Stimulated activated naive CD4-positive, alpha-beta T cell (primary cell): ENCODE results near the gene UVSSA.

Experiments used
- DNase-seq, 6 experiments: peaks; one replicate each; lab custom pipeline; 2025; lab: John Stamatoyannopoulos, UW

The UVSSA gene, protein sequence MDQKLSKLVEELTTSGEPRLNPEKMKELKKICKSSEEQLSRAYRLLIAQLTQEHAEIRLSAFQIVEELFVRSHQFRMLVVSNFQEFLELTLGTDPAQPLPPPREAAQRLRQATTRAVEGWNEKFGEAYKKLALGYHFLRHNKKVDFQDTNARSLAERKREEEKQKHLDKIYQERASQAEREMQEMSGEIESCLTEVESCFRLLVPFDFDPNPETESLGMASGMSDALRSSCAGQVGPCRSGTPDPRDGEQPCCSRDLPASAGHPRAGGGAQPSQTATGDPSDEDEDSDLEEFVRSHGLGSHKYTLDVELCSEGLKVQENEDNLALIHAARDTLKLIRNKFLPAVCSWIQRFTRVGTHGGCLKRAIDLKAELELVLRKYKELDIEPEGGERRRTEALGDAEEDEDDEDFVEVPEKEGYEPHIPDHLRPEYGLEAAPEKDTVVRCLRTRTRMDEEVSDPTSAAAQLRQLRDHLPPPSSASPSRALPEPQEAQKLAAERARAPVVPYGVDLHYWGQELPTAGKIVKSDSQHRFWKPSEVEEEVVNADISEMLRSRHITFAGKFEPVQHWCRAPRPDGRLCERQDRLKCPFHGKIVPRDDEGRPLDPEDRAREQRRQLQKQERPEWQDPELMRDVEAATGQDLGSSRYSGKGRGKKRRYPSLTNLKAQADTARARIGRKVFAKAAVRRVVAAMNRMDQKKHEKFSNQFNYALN

DNA sequence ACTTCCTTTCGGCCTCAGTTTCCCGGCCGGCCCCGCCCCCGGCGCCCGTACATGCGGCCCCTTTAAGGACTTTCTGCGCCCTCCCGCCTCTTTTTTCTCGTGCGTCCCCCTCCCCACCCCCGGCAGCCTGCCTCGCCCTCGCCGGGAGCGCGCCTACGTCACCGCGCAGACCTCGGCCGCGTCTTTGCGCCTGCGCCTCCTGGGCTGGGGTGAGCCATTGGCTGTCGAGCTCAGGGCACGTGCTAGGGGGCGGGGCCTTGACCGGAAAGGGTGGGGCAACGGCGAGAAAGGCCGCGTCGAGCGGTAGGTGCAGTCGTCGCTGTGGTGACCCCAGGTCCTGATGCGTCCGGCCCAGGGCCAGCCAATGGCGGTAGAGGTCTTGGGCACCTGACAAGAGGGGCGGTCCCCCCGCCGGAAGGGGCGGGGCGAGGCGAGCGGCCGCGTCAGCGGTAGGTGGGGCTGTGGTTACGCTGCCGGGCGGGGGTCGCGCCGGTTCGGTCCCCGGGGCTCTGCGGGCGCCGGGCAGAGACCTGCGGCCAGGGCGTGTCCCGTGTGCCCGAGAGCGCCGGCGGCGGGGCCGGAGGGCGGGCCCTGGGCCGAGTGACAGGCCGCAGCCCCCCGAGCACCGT lies at the start of gene UVSSA:
TSS of gene UVSSA (plus strand) at position 428 of the 629 bp plus-strand sequence. CDS start 884 bp downstream, outside the sequence.
- peak; percentile 99 to 100 (median 100) for DNase-seq

GRCh38 chr4:1297456-1298325 lies 49.3 kb upstream of the UVSSA start:
- no peak for DNase-seq

DNA sequence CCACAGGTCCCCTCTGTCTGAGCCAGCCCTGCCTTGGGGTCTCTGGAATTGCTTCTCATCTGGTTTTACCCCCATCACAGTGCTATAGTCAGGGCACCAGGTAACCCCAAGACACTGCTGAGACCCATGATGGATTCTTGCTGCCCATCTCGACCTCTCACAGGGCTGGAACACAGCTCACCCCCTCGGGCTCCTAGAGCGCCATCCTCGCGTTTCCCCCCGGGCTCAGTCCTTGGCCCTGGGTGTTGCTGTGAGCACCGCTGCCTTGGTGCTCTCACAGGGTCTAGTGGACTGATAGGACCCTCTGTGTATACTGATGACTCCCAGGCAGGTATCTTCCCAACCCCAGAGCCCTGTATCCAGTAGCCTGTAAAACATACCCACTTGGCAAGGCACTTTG lies 48.5 kb upstream of the UVSSA start:
- no peak for DNase-seq

DNA sequence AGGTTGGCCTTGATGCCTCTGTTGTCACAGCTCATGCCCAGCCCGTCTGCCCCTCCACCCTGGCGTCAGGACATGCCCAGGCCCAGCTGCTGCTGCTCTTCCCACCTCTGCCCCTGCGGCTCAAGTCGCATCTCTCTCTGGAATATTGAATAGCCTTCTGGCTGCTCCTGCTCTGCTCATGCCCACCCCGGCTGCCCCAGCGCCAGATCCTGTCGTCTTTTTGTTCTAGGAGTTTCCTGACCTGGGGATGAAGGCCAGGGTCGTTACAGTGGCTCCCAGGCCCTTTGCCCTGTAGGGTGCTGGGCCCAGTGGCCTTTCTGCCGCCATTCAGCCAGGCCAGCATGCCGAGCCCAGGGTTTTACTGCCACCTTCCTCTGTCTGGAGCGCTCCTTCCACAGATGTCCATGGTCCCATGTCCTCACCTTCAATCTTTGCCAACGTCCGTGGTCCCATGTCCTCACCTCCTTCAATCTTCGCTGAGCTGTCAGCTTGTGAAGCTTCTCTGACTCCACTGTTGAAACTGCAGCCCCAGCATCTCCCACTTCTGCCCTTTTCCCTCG lies 47.6 kb upstream of the UVSSA start:
- DNase-seq = no peak

DNA sequence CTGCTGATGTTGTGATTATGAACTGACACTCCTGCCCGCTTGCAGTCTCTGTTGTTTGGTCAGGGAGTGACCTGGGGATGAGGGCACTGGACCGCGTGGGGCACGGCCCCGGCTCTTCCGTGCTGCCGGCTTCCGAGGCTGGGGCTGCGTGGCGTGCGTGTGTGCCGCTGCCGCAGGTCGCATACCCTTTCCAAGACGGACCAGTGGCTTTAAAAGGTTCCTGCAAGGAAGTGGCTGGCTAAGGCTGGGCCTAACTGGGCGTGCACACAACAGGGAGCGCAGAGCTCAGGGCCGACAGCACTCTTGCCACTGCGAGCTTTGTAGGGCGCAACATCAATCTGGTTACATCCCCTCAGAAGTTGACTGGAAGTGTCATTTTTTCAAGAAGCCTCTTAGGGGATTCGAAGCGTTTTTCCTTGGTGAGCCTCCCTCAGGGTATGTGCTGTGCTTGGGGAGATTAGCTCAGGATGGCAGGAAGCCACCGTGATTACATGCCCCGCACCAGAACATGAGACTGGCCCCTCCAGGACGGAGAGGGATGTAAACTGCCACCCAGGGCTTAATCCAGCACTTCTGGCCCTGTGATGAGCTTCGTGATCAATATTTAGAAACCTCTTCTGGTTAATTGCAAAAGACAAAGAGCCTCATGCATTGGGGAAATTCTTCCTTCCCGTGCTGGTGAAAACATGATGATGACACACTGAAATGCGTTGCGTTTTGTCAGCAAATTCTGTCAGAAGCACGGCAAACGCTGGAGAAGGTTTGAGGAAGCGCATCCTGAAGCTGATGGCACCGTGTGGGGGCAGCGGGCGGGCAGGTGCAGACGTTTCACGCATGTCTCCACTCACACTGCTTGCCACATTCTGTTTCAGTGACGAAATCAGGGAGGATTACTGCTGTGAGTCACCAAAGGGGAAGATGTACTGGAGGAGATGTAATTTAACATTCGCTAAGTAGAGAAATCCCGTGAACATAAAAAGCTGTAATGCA lies 46.2 kb upstream of the UVSSA start:
- no peak for DNase-seq

DNA sequence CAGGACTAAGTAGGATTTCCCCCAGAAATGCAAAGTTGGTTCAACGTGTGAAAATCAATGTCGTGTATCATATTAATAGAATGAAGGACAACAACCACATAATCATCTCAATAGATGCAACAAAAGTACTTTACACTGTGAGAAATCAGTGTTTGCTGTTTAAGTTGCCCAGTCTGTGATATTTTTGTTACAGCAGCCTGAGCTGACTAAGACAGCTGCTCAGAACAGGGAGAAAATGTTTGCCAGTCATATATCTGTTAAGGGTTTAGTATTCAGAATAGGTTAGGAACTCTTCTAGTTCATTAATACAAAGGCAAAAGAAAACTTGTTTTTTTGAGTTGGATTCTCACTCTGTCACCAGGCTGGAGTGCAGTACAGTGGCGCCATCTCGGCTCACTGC lies 44.8 kb upstream of the UVSSA start:
- DNase-seq = no peak

DNA sequence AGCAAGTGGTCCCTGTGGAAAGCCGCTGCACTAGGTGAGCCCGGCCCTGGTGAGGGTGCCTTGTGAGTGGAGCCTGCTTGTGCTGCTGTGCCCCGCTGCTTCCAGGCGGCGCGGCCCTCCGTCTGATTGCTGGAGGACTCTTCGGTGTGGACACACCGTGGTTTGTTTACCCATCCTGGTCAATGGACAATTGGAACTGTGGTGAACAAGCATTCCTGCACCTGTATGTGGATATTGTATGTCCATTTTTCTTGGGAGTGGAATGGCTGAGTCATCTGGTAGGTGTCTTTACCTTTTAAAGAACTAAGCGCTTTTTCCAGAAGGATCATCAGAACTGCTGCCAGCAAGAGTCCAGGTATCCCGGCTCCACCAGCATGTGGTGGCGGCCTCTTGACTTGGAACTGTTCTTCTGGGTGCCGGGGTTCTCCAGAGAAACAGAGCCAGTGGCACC lies 41.7 kb upstream of the UVSSA start:
- no peak for DNase-seq

- DNase-seq = no peak
Observed at GRCh38 chr4:1305781-1306455, 41.1 kb upstream of the UVSSA start.

DNA sequence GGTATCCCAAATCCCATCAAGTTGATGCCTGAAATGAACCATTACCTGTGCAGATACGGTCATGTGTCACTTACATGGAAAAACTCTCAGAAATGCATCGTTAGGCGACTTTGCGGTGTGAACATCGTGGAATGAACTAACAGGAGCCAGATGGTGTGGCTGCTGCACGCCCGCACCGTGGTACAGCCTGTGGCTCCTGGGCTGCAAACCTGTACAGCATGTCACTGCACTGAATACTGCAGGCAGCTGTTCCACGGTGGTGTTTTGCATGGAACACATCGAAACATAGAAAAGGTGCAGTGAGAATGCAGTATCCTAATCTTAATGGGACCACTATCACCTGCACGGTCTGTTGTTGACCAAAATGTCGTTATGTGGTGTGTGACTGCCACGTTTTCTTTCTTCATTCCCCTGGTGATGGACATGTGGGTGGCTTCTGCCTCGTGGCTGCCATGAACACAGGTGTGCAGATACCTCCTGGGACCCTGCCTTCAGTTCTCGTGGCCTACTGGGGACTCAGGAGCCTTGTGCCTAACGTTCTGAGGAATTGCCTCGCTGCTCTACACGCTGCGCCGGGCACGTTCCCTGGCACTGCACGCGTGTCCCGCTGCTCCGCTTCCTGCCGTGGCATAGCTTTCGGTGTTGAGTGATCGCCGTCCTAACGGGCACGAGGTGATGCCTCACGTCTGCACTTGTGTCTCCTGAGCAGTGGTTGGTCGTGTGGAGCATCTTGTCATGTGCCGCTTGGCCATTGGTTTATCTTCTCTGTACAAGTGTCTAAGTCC lies 38.9 kb upstream of the UVSSA start:
- no peak for DNase-seq

DNA sequence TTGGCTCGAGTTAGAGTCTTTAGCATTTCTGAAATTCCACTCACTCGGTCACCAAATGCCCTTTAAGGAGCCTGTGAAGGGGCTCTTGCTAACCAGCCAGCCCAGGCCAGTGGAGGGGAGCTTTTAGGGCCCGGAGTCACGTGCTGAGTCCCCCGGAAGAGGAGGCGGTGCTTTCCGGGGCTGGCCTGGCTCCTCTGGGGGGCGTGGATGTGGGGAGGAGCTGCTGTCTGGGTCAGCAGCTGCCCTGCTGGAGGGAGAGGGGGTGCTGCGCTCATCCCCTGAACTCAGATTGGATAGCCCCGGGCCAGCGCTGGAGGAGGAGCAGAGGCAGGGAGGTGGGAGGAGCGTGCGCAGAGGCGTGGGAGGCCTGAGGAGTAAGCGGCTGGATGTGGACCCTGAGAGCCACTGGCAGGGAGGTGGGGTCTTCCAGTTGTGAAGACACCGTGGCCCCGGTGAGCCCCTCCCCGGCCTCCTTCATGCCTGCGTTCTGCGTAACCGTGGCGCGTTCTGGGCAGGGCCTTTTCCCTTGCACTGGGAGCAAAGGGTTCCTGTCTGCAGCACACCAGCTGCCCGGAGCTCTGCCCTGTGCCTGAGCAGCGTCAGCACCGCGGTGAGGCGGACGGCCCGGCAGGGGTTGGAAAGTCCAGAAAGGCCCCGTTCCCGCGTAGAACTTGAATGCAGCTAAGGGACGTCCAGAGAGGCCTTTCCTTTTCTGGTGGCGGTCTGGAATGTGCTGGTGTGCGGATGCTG lies 37.6 kb upstream of the UVSSA start:
- peak in 5 of 6 experiments; percentile 17 to 67 (median 32) for DNase-seq

GRCh38 chr4:1310031-1310795 lies 36.8 kb upstream of the UVSSA start:
- no peak for DNase-seq

DNA sequence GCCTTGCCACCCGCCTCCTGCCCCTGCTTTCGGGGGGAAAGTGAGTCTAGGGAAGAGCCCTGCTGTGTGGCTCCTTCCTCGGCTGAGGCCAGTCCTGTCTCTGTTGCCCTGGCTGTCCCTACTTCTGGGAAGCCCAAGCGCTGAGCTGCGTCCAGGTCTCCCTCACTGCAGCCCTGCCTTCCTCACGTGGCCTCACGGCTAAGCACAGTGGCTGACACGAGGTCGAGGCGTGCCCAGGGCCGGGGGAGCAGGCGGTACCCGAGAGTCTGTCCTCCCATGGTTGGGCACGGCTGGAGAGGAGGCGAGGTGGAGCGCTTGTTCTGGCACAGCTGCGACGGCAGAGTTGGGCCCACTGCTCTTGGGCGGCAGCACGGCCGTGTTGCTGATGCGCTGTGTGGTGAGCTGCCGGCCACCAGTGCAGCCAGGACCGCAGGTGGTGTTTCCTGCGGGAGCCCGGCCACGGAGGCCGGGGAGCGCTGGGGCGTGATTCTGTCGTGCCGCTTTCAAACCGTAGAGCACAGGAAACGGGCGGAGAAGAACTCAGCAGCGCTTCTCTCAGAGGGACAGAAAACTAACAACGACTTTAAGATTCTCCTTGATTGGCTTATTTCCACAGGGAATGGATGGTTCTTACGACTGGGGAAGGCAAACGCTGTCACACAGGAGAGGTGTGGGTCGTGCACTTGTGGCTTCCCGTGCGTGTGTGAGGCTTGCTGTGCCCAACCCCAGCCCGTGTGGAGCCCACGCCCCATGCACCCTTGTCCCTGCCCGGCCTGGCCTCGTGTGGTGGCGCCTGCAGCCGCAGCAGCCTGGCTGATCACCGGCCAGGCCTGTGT lies 36.0 kb upstream of the UVSSA start:
- peak in 2 of 6 experiments; percentile 36 to 44 for DNase-seq

DNA sequence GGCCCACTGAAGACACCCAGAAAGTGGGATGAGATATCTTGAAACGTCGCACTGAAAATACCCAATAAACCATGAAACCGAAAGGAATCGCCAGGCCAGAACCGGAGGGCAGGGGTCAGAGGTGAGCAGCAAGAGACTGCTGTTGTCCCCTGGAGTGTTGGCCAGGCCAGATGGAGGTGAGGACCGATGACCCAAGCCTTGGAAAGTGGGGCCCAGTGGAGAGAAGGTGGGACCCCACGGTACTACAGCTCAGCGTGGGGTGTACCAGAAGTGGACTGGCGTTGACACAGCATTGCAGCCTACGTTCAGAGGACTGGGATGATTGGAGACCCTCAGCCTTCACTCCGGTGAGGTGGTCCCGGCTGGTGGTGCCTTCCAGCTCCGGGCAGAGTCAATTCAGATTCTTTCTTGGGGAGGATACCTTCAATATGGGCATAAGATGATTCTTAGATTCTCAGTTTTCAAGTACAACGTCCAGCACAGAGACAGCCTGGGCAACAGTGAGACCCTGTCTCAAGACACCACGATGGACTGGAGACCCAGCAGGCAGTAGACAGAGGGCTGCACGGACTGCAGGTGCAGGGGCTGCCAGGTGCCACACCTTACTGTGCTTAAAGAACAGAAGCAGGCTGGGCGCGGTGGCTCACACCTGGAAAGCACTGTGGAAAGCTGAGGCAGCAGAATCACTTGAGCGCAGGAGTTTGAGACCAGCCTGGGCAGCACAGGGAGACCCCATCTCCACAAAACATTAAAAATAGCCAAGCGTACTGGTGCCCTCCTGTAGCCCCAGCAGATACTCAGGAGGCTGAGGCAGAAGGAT lies 34.0 kb upstream of the UVSSA start:
- no peak for DNase-seq

GRCh38 chr4:1315306-1315705 lies 31.7 kb upstream of the UVSSA start:
- DNase-seq = no peak

- peak in 2 of 6 experiments; percentile 9 to 13 for DNase-seq
Observed at GRCh38 chr4:1315836-1316536, 31.0 kb upstream of the UVSSA start.
